SK-N-SH treated with all-trans-retinoic acid at 6 μM for 48 hours (cell line): ENCODE data around the gene ANKRD65.
A peak's percentile ranks its signal among the peaks of the same experiment; 100 is the strongest.

Source experiments
- ARNTL ChIP-seq: fragments of 450-650 bp; formaldehyde crosslinking; IDR thresholded peaks from 2 replicates; pipeline ENCODE4 v1.5.0; 2020; ENCODE audit warnings: low read depth, mild to moderate bottlenecking, moderate library complexity, borderline replicate concordance
- CREB5 ChIP-seq: fragments of 250-450 bp; sonication (Bioruptor Pico); IDR thresholded peaks from 2 replicates; pipeline ENCODE4 v1.5.1; 2020; ENCODE audit warnings: low read depth, mild to moderate bottlenecking, moderate library complexity
- CSDC2 ChIP-seq: fragments of 250-450 bp; sonication (Bioruptor Pico); IDR thresholded peaks from 2 replicates; pipeline ENCODE4 v1.5.0; 2020; ENCODE audit warnings: mild to moderate bottlenecking, moderate library complexity
- CSRNP3 ChIP-seq: fragments of 250-450 bp; sonication (Bioruptor Pico); IDR thresholded peaks from 2 replicates; pipeline ENCODE4 v1.5.1; 2021; ENCODE audit warnings: mild to moderate bottlenecking, moderate library complexity
- ESRRG ChIP-seq: fragments of 250-450 bp; sonication (Bioruptor Pico); IDR thresholded peaks from 2 replicates; pipeline ENCODE4 v1.6.1; 2021; ENCODE audit warnings: mild to moderate bottlenecking
- GLIS3 ChIP-seq: fragments of 250-450 bp; sonication (Bioruptor Pico); IDR thresholded peaks from 2 replicates; pipeline ENCODE4 v1.5.0; 2020; ENCODE audit warnings: mild to moderate bottlenecking, moderate library complexity
- PATZ1 ChIP-seq: fragments of 250-450 bp; sonication (Bioruptor Pico); IDR thresholded peaks from 2 replicates; pipeline ENCODE4 v1.8.0; 2020; ENCODE audit warnings: mild to moderate bottlenecking, moderate library complexity, borderline replicate concordance
- POU6F1 ChIP-seq: fragments of 250-450 bp; sonication (Bioruptor Pico); IDR thresholded peaks from 2 replicates; pipeline ENCODE4 v1.8.0; 2021; ENCODE audit warnings: low read depth, mild to moderate bottlenecking, moderate library complexity, borderline replicate concordance
- RARB ChIP-seq: fragments of 250-450 bp; sonication (Bioruptor Pico); IDR thresholded peaks from 2 replicates; pipeline ENCODE4 v1.8.0; 2021; ENCODE audit warnings: mild to moderate bottlenecking, moderate library complexity
- TCF4 ChIP-seq: fragments of 250-450 bp; sonication (Bioruptor Pico); IDR thresholded peaks from 2 replicates; pipeline ENCODE4 v1.8.0; 2021; ENCODE audit warnings: mild to moderate bottlenecking, moderate library complexity, borderline replicate concordance
- TOX ChIP-seq: fragments of 250-450 bp; sonication (Bioruptor Pico); IDR thresholded peaks from 2 replicates; pipeline ENCODE4 v1.8.0; 2021; ENCODE audit warnings: mild to moderate bottlenecking, moderate library complexity, borderline replicate concordance
- ZFP3 ChIP-seq: fragments of 250-450 bp; sonication (Bioruptor Pico); IDR thresholded peaks from 2 replicates; pipeline ENCODE4 v1.5.0; 2020; ENCODE audit warnings: mild to moderate bottlenecking, moderate library complexity

DNA sequence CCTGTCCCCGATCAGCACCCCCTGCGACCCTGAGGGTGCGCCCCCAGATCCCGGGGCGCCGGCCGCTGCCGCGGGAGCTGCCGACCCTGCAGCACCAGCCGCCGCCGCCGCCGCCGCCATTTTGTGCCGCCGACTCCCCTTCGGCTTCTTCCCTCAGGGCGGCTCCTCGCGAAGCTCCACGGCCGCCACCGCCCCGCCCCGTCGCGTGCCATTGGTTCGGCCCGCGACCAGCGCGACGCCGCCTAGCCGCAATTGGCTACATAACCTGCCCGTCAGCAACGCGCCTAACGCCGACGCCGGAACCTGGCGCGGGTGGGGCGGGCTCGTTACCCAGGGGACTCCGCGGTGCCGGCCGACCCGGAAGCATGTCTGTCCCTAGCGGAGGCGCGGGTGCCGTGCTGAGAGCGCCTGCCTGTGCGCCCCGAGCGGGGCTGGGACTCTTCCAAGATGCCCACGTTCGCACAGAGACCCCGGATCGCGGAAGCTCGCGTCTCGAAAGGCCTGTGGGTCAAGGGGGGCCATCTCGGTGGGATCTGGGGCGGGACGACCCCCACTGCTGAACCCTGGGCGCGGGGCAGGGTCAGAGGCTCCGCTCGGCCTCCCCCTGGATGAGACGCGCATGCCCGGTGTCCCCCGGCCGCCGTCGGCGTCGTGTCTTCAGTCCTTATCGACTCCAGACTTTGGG lies 21.7 kb downstream of the ANKRD65 start, which contains the start of gene CCNL2:
- TF ChIP-seq POU6F1 (CRISPR knock-in tag), result no peak
- no peak for TF ChIP-seq ZFP3
- no peak for TF ChIP-seq ESRRG (CRISPR knock-in tag)
- TF ChIP-seq TOX (CRISPR knock-in tag), result no peak
- TF ChIP-seq GLIS3 (CRISPR knock-in tag), result 0 out of 2 replicates have a peak, but pooled peaks have one; percentile 31
- TF ChIP-seq CSDC2 (CRISPR knock-in tag), result no peak
- TF ChIP-seq ARNTL, result no peak
- no peak for TF ChIP-seq CREB5 (CRISPR knock-in tag)
- TF ChIP-seq RARB (CRISPR knock-in tag), result no peak
- TF ChIP-seq TCF4 (CRISPR knock-in tag), result no peak
- no peak for TF ChIP-seq PATZ1 (CRISPR knock-in tag)
- TF ChIP-seq CSRNP3, result no peak
